GM19193 (cell line): ENCODE measurements around the gene SWSAP1.

Source experiments
- POLR2A ChIP-seq: IDR thresholded peaks from 4 replicates; pipeline ENCODE4 v1.6.1; 2011; ENCODE audit not compliant: insufficient read depth, insufficient read length; ENCODE audit errors: extremely low read depth

Gene SWSAP1

DNA sequence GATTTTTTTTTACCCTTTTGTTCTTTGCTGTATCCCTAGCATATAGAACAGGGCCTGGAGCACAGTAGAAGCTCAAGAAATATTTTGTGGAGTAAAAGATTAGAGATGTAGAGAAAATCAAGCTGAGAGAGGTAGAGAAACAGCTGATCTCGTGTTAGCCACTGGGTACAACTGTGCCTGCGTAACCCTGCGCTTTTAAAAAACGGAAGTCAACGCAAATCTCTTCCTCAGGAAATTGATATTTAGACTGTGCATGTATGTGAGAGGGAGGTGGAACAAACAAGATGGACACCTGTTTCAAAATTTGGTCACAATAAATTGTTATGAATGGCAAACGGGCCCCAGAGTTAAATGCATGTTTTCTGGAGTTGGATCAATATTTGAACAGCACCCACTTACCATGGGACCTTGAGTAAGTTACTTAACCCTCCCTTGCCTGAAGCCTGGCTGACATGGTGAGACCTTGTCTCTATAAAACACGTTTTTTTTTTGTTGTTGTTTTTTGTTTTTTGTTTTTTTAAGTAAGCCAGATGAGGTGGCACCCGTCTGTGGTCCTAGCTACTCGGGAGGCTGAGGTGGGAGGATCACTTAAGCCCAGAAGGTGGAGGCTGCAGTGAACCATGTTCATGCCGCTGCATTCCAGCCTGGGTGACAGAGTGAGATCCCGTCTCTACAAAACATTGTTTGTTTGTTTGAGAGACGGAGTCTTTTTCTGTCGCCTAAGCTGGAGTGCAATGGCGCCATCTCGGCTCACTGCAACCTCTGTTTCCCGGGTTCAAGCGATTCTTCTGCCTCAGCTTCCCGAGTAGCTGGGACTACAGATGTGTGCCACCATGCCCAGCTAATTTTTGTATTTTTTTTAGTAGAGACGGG, 12.9 kb downstream of the SWSAP1 start:
- no peak for TF ChIP-seq POLR2A

- no peak for TF ChIP-seq POLR2A
These were observed 15.9 kb downstream of the SWSAP1 start for GRCh38 chr19:11390359-11390758.

- no peak for TF ChIP-seq POLR2A
These were observed 16.6 kb downstream of the SWSAP1 start for GRCh38 chr19:11390933-11391680.

- TF ChIP-seq POLR2A = no peak
These were observed 22.7 kb downstream of the SWSAP1 start for GRCh38 chr19:11397089-11397610.

DNA sequence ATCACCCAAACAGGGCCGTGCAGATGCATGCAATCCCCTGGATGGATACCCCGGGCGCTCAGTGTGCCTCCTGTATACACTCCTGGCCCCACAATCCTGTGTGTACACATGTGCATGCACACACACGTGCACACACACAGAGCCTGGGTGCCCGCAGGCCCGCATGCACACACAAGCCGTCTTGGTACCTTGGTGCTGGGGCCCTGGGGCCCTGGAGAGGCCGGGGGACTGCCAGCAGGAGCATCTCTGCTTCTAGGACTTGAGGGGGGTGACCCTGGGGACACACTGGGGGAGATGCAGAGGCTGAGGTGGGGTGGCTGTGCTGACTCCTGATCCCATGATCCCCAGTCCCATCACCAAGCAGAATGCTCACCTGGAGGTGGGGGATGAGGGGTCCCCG, 25.2 kb downstream of the SWSAP1 start:
- TF ChIP-seq POLR2A = no peak

GRCh38 chr19:11400798-11401197, 26.3 kb downstream of the SWSAP1 start:
- TF ChIP-seq POLR2A = no peak

GRCh38 chr19:11401808-11402543, 27.5 kb downstream of the SWSAP1 start:
- no peak for TF ChIP-seq POLR2A

DNA sequence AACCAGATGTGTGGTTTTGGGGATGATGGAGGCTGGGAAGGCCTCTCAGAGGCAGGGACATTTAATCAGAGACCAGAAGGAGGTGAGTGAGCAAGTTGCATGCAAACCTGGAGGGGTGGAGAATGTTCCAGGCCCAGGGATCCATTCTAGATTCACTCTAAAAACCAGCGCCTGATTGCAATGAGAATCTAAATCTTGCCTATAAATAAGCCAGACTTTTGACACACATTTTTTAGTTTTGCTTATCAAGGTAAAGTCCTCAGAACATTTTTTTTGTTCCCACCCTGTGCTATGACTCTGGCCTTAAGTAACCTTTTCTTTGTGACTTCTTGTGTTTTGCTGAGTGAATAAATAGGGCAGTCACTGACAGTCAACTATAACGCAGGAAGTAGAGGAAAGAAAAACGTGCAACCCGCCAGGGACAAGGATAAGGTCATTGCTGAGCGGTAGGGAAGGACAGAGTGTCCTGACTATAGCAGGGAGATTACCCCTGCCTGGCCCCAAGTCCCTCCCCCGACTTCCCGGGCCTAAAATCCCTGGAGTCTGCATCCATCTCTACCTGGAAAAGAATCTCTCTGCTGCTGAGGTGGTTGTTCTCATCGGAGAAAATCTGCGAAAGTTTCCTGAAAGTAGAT, 30.2 kb downstream of the SWSAP1 start:
- TF ChIP-seq POLR2A = no peak

DNA sequence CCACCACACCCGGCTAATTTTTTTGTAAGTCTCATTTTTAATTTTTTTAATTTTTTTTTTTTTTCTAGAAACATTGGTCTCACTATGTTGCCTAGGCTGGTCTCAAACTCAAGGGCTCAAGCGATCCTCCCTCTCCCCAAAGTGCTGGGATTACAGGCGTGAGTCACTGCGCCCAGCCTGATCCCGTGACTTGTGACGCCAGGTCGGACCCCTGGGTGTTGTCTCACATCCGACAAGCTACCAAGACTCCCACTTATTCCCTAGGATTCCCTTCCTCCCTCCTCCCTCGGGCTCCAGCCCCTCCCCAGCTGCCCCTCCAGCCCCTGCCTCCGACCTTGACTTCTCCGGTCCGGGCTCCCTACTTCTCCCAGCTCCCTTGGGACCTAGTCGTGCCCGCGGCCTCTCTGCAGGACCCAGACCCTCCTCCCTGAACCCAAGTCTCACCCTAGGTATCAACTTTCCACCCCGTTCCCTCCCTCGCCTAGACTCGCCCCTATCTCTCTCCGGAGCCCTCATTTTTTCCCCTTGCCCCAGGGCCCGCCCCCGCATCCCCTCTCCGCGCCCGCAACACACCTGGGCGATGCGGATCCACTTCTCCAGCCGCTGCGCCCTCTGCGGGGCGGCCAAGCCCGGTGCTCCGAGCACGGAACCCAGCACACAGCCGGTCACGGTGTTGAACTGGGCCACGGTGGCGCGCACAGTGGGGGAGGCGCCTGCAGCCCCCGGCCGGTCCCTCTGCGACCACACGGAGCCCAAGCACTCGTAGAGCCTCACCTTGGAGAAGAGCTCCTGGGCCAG, 31.6 kb downstream of the SWSAP1 start:
- TF ChIP-seq POLR2A = no peak

DNA sequence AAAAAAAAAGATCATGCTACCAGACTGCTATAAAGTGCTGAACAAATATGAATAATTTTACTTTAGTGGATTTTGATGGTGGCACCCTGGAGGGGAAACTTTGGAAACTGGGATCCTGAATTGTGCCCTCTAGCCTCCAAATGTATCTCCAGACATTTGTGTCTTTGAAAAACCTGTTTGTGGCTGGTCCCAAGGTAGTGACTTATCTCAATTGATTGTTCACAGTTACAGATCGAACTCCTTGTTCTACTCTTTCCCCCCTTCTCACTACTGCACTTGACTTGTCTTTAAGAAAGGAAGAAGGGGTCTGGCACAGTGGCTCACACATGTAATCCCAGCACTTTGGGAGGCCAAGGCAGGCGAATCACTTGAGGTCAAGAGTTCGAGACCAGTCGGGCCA, 34.1 kb downstream of the SWSAP1 start:
- no peak for TF ChIP-seq POLR2A

DNA sequence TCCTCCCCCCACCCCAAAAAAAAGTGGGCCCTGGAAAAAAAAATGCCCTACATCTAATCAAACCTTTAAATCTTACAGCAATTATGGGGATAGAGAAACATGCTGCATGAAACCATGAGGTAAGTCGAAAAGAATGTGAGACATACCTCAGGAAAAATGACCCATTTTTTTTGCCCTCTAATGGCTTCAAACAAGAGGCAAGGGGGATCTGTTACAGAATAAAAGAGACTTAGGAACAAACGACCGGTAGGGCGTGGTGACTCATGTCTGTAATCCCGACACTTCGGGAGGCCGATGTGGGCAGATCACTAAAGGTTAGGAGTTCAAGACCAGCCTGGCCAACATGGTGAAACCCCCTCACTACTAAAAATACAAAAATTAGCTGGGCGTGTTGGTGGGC, 36.2 kb downstream of the SWSAP1 start:
- no peak for TF ChIP-seq POLR2A

GRCh38 chr19:11414544-11414943, 40.1 kb downstream of the SWSAP1 start:
- no peak for TF ChIP-seq POLR2A

DNA sequence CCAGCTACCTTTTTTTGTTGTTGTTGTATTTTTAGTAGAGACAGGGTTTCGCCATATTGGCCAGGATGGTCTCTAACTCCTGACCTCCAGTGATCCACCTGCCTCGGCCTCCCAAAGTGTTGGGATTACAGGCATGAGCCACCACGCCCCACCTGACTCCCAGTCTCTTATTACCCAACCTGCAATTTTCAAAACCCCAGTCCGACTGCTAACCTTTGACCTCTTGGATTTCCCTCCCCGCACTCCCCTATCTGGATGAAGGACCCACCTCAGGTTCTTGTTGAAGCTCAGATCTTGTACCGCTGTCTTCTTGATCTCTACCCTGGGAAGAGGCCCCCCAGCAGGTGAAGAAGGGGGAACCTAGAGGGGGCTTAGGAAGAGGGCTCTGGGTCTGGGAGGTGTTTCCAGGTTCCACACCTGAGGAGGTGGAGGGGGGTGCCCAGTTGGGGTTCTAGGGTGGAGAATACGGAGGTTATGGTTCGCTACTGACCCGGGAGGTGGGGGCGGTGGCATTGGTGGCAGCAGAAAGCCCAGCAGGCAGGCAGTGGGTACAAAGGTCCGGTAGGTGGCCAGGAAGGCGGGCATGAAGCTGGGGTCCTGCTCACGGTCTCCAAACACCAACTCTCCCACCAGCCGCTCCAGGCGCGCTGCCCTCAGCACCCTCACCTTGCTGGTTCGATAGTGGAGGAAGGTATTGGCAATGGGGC, 42.0 kb downstream of the SWSAP1 start:
- TF ChIP-seq POLR2A = no peak
